Measurements from ENCODE around the gene SNTB2.

DNA sequence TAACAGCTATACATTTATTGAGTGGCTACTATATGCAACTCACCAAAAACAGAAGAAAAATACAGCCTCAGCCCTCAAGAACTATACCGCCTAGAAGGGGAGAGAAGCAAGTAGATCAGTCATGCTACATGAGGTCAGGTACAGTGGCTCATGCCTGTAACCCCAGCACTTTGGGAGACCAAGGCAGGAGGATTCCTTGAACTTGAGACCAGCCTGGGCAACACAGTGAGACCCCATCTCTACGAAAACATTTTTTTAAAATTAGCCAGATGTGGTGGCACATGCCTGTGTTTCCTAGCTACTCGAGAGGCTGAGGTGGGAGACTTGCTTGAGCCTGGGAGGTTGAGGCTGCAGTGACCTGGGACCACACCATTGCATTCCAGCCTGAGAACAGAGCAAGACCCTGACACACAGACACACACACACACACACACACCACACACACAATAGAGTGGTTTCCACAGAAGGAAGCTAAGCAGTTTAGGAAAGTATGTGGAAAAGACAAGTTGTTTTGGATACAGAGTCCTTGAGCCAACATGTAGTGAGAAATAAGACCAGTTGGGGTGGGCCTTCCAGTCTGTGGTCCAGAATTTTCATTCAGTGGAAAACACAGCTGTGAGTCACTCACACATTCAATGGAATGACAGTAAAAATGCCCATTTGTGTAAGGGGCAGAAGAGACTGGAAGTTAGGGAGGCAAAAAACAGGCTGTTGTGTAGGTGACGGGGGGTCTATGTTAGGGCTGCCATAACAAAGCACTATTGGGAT lies 10.7 kb upstream of the SNTB2 start:
- TF ChIP-seq RAD21 (CRISPR knock-in tag; conservative IDR thresholded peaks at IDR 0.05 in 1 of 2, IDR thresholded peaks at IDR 0.05 in 1 of 2) (no peak), ZFX (CRISPR knock-in tag; IDR thresholded peaks at IDR 0.05) (no peak), TAF1 (IDR thresholded peaks at IDR 0.05; ENCODE audit: control insufficient read depth, extremely low read depth, insufficient read depth, low read length, severe bottlenecking) (no peak)
- TF ChIP-seq, protein P1, sequence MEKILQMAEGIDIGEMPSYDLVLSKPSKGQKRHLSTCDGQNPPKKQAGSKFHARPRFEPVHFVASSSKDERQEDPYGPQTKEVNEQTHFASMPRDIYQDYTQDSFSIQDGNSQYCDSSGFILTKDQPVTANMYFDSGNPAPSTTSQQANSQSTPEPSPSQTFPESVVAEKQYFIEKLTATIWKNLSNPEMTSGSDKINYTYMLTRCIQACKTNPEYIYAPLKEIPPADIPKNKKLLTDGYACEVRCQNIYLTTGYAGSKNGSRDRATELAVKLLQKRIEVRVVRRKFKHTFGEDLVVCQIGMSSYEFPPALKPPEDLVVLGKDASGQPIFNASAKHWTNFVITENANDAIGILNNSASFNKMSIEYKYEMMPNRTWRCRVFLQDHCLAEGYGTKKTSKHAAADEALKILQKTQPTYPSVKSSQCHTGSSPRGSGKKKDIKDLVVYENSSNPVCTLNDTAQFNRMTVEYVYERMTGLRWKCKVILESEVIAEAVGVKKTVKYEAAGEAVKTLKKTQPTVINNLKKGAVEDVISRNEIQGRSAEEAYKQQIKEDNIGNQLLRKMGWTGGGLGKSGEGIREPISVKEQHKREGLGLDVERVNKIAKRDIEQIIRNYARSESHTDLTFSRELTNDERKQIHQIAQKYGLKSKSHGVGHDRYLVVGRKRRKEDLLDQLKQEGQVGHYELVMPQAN (IDR thresholded peaks at IDR 0.05; ENCODE audit: borderline replicate concordance): no peak

Data from K562 (cell line).